SU-DHL-6 (cell line): ENCODE results near the gene TPD52L1.

Experiments
- H2AFZ ChIP-seq: fragments of 200-600 bp; sonication (generic); 2 replicates; pipeline ENCODE4 v1.6.1; 2014; ENCODE audit warnings: low read depth, mild to moderate bottlenecking, moderate library complexity, mixed read lengths, antibody characterized with exemption, low read length; ENCODE audit not compliant: severe bottlenecking
- H3F3A ChIP-seq: fragments of 200-600 bp; shearing (Covaris generic); 2 replicates; pipeline ENCODE4 v1.6.0; 2016; ENCODE audit warnings: antibody characterized with exemption, mild to moderate bottlenecking; ENCODE audit not compliant: insufficient read depth
- H3K27ac ChIP-seq: fragments of 200-600 bp; sonication (generic); 2 replicates; pipeline ENCODE4 v1.5.1; 2016; ENCODE audit warnings: low read depth, mild to moderate bottlenecking, low read length, moderate library complexity, mixed read lengths
- H3K27me3 ChIP-seq: fragments of 200-600 bp; sonication (generic), shearing (Covaris generic); 2 replicates; pipeline ENCODE4 v1.6.0; 2014; ENCODE audit warnings: mild to moderate bottlenecking, low read length
- H3K36me3 ChIP-seq: fragments of 200-600 bp; sonication (generic); 2 replicates; pipeline ENCODE4 v1.6.1; 2014; ENCODE audit warnings: mild to moderate bottlenecking, low read length, mixed read lengths
- H3K4me2 ChIP-seq: fragments of 300-600, 200-600 bp; shearing (Covaris generic), sonication (generic); 2 replicates; pipeline ENCODE4 v1.6.0; 2014; ENCODE audit warnings: low read length, low read depth, mild to moderate bottlenecking; ENCODE audit not compliant: poor library complexity, severe bottlenecking
- H3K4me3 ChIP-seq: fragments of 200-600 bp; sonication (generic); 2 replicates; pipeline ENCODE4 v1.5.1; 2014; ENCODE audit warnings: antibody characterized with exemption, low read length, mild to moderate bottlenecking, mixed read lengths; ENCODE audit not compliant: insufficient read depth, poor library complexity, severe bottlenecking
- H3K79me2 ChIP-seq: fragments of 200-600 bp; sonication (generic); 2 replicates; pipeline ENCODE4 v1.6.1; 2014; ENCODE audit warnings: mild to moderate bottlenecking, low read length, moderate library complexity; ENCODE audit not compliant: insufficient read depth
- H3K9ac ChIP-seq: fragments of 200-600 bp; sonication (generic); 2 replicates; pipeline ENCODE4 v1.7.0; 2014; ENCODE audit warnings: mild to moderate bottlenecking, low read length
- H3K9me2 ChIP-seq: fragments of 200-600 bp; sonication (generic); replicated peaks from 2 replicates; pipeline ENCODE4 v1.6.1; 2014; ENCODE audit warnings: low read length; ENCODE audit not compliant: insufficient read depth
- H3K9me3 ChIP-seq: fragments of 200-600 bp; sonication (generic); 2 replicates; pipeline ENCODE4 v1.6.1; 2014; ENCODE audit warnings: low read length, mixed read lengths; ENCODE audit not compliant: insufficient read depth
- H4K20me1 ChIP-seq: fragments of 200-600 bp; sonication (generic); 2 replicates; pipeline ENCODE4 v1.6.1; 2014; ENCODE audit warnings: low read depth, mild to moderate bottlenecking, antibody characterized with exemption, low read length, moderate library complexity, mixed read lengths
- CTCF ChIP-seq: fragments of 200-600 bp; sonication (generic); IDR thresholded peaks from one replicate; pipeline ENCODE4 v1.5.1; 2017; ENCODE audit warnings: antibody characterized with exemption, mild to moderate bottlenecking, low read length, moderate library complexity; ENCODE audit not compliant: insufficient read depth, poor library complexity, severe bottlenecking
- EZH2phosphoT487 ChIP-seq: fragments of 200-600 bp; sonication (generic), shearing (Covaris generic); conservative IDR thresholded peaks from 2 replicates; pipeline ENCODE4 v1.6.1; 2018; ENCODE audit warnings: mild to moderate bottlenecking, antibody characterized with exemption, low read length, moderate library complexity, mixed read lengths

TPD52L1 gene

DNA sequence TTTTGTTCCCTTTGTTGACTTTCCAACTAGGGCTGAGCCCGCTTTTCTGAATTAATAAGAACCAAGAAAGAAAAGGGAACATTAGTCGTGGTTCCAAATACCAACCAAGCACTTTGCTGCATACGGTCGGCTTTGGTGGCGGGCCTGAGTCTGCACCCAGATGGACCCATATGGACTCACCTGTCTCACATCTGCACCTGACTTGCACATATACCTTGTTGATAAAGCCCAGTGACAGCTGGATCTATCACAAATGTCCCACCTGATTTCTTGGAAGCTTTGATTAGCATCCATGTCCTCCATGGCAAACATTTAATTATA, 39.0 kb downstream of the TPD52L1 start:
- H3F3A ChIP-seq = no peaks in the 10 kb centered on the region
- no peak overlapping the region for H3K9ac ChIP-seq
- H3K27me3 ChIP-seq = no peaks in the 10 kb centered on the region
- no peaks in the 10 kb centered on the region for H3K9me2 ChIP-seq
- no peak overlapping the region for H2AFZ ChIP-seq
- H3K79me2 ChIP-seq = no peaks in the 10 kb centered on the region
- H3K9me3 ChIP-seq = no peaks in the 10 kb centered on the region
- no peak overlapping the region for H3K4me3 ChIP-seq
- H3K27ac ChIP-seq = no peak overlapping the region
- TF ChIP-seq EZH2phosphoT487 (no peak), CTCF (no peak)
- H3K4me2 ChIP-seq = no peak overlapping the region
- no peaks in the 10 kb centered on the region for H4K20me1 ChIP-seq
- no peaks in the 10 kb centered on the region for H3K36me3 ChIP-seq

- H3K79me2 ChIP-seq = no peaks in the 10 kb centered on the region
- H3K27me3 ChIP-seq = no peaks in the 10 kb centered on the region
- no peak overlapping the region for H3K4me3 ChIP-seq
- H3K27ac ChIP-seq = no peak overlapping the region
- no peak overlapping the region for H3K4me2 ChIP-seq
- no peaks in the 10 kb centered on the region for H3F3A ChIP-seq
- H4K20me1 ChIP-seq = no peaks in the 10 kb centered on the region
- H3K9ac ChIP-seq = no peak overlapping the region
- H3K9me2 ChIP-seq = no peaks in the 10 kb centered on the region
- H3K9me3 ChIP-seq = no peaks in the 10 kb centered on the region
- no peak overlapping the region for H2AFZ ChIP-seq
- no peaks in the 10 kb centered on the region for H3K36me3 ChIP-seq
- TF ChIP-seq EZH2phosphoT487 = no peak
- no peak for TF ChIP-seq CTCF
Observed at GRCh38 chr6:125193208-125193607, 39.6 kb downstream of the TPD52L1 start.

- Histone ChIP-seq H2AFZ (no peak overlapping the region), H3K27ac (no peak overlapping the region), H3K36me3 (no peaks in the 10 kb centered on the region), H3K9me2 (no peaks in the 10 kb centered on the region), H3K4me3 (no peak overlapping the region), H3K9ac (no peak overlapping the region), H3K4me2 (no peak overlapping the region), H3K9me3 (no peaks in the 10 kb centered on the region), H3K79me2 (no peaks in the 10 kb centered on the region), H4K20me1 (no peaks in the 10 kb centered on the region), H3K27me3 (no peaks in the 10 kb centered on the region), H3F3A (no peaks in the 10 kb centered on the region)
- TF ChIP-seq CTCF = no peak
- TF ChIP-seq EZH2phosphoT487 = no peak
Observed at GRCh38 chr6:125194941-125195340, 41.4 kb downstream of the TPD52L1 start.

GRCh38 chr6:125195526-125195925, 42.0 kb downstream of the TPD52L1 start:
- no peak for TF ChIP-seq EZH2phosphoT487
- TF ChIP-seq CTCF = no peak
- Histone ChIP-seq H3K4me3 (no peak overlapping the region), H3F3A (no peaks in the 10 kb centered on the region), H4K20me1 (no peaks in the 10 kb centered on the region), H3K27ac (no peak overlapping the region), H2AFZ (no peak overlapping the region), H3K9ac (no peak overlapping the region), H3K27me3 (no peaks in the 10 kb centered on the region), H3K79me2 (no peaks in the 10 kb centered on the region), H3K9me3 (no peaks in the 10 kb centered on the region), H3K4me2 (no peak overlapping the region), H3K9me2 (no peaks in the 10 kb centered on the region), H3K36me3 (no peaks in the 10 kb centered on the region)
